Measurements from ENCODE around the gene IGSF1. TPM values are rescaled to one million over a fixed set of nuclear protein-coding genes. Genes with fewer than 3 reads are reported as not detected.

IGSF1 gene
- total RNA-seq, 4 donors from 2014 or later: not detected

DNA sequence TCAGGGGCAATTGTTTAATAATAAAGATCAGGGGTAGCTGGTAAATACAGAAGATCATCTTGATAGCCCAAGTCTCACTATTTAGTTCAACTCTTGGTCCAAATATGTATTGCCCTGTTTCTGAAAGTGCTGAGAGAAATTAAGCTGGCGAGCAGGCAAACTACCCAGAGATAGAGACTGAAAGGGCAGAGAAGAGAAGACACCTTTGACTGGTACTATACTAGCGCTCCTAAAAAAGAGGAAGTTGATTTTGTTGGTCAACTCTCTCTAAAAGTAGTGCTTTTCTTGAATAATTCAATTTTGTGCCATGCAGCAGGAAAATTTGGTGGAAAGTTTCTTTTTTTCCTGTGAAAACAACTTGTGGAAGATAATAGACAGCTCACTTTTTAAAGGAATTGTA is 64.0 kb downstream of the IGSF1 start:
- no peaks in the 10 kb centered on the region for H3K36me3 ChIP-seq
- TF ChIP-seq, protein P1, sequence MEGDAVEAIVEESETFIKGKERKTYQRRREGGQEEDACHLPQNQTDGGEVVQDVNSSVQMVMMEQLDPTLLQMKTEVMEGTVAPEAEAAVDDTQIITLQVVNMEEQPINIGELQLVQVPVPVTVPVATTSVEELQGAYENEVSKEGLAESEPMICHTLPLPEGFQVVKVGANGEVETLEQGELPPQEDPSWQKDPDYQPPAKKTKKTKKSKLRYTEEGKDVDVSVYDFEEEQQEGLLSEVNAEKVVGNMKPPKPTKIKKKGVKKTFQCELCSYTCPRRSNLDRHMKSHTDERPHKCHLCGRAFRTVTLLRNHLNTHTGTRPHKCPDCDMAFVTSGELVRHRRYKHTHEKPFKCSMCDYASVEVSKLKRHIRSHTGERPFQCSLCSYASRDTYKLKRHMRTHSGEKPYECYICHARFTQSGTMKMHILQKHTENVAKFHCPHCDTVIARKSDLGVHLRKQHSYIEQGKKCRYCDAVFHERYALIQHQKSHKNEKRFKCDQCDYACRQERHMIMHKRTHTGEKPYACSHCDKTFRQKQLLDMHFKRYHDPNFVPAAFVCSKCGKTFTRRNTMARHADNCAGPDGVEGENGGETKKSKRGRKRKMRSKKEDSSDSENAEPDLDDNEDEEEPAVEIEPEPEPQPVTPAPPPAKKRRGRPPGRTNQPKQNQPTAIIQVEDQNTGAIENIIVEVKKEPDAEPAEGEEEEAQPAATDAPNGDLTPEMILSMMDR (IDR thresholded peaks at IDR 0.05): no peak
- TF ChIP-seq POLR2A (IDR thresholded peaks at IDR 0.05): no peak
- no peaks in the 10 kb centered on the region for H3K4me1 ChIP-seq
- H3K27me3 ChIP-seq: no peaks in the 10 kb centered on the region
- H3K4me3 ChIP-seq: no peak overlapping the region
- no peak for DNase-seq
- no peak overlapping the region for H3K27ac ChIP-seq
- no peaks in the 10 kb centered on the region for H3K9me3 ChIP-seq

Other genes starting within 250 kb of the IGSF1 start
- gene ARHGAP36, start 231.0 kb downstream of the IGSF1 start, total RNA-seq: not detected

Measured in Peyer's patch (tissue), 4 donors.